ENCODE results near the gene ARMC3.
"Not testable (repeated sequence)": the region's sequence is repeated elsewhere in the genome, so short reads cannot be mapped to it uniquely, and the experiment has no call there.

GRCh38 chr10:23064813-23065114, 136.9 kb downstream of the ARMC3 start:
- not testable (repeated sequence) for TF ChIP-seq EZH2 (IDR thresholded peaks at IDR 0.05); POLR2AphosphoS5 (IDR thresholded peaks at IDR 0.05; ENCODE audit: borderline replicate concordance, low read depth, low read length); FOXP2 (optimal IDR thresholded peaks at IDR 0.05; ENCODE audit: control extremely low read depth, extremely low read length, insufficient read depth)
